GM18907 (cell line): ENCODE results near the gene SRSF9.

Experiments
- ATAC-seq: cut with Tn5 transposase; IDR thresholded peaks from one replicate; pipeline ENCODE4 v1.9.1; 2021; ENCODE audit warnings: mild to moderate bottlenecking, moderate library complexity; ENCODE audit not compliant: unreplicated experiment

The SRSF9 gene

GRCh38 chr12:120416490-120417216 is 52.9 kb downstream of the SRSF9 start:
- no peak for ATAC-seq

- no peak for ATAC-seq
These were observed 55.5 kb downstream of the SRSF9 start for GRCh38 chr12:120413901-120414695.

GRCh38 chr12:120412421-120412820 is 57.1 kb downstream of the SRSF9 start:
- no peak for ATAC-seq
